Stimulated activated naive CD8-positive, alpha-beta T cell treated with anti-CD3 and anti-CD28 coated beads, Interleukin-15, Interleukin-2, amounts not matched to agents 100 ng/mL and 50 ng/mL, for 24 hours (primary cell): ENCODE measurements around the gene TEX38.

ENCODE experiments used
- H3K27ac Mint-ChIP-seq: one replicate; pipeline ENCODE4 v1.8.0; 2021; ENCODE audit warnings: mild to moderate bottlenecking, mixed read lengths
- H3K27me3 Mint-ChIP-seq: one replicate; pipeline ENCODE4 v1.8.0; 2021; ENCODE audit warnings: mixed read lengths
- H3K36me3 Mint-ChIP-seq: one replicate; pipeline ENCODE4 v1.8.0; 2021; ENCODE audit warnings: low read depth, mixed read lengths
- H3K4me1 Mint-ChIP-seq: one replicate; pipeline ENCODE4 v1.8.0; 2021; ENCODE audit warnings: low read depth, mixed read lengths
- H3K4me3 Mint-ChIP-seq: one replicate; pipeline ENCODE4 v1.8.0; 2021; ENCODE audit warnings: mild to moderate bottlenecking, mixed read lengths
- H3K9me3 Mint-ChIP-seq: one replicate; pipeline ENCODE4 v1.8.0; 2021; ENCODE audit warnings: mixed read lengths

Gene TEX38

GRCh38 chr1:46671554-46671953, at the start of gene TEX38:
TSS of gene TEX38 (plus strand) at chr1:46671854. CDS start at chr1:46671935, 81 bp downstream.
- Mint-ChIP-seq H3K4me3 (no peak within 1 kb of the TSS), H3K9me3 (no peaks in the 10 kb centered on the region), H3K27me3 (no peaks in the 10 kb centered on the region)

DNA sequence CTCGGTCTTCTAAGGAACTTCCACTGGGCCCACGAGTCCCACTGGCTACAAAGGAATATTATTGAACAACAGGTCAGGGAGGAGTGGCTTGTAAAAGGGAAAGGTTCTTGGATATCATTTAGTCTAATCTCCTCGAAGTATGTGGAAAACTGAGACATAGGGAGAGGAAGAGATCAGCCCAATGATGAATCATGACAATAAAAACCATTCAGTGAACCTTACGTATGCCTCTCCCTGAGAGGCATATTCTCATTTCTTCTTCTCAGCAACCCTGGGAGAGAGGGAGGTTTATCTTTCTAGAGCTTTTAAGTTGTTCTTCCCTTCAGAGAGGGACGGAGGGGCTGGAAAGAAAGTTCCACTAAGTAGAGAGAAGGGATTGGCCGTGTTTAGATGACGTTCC, 49.7 kb upstream of the TEX38 start:
- Mint-ChIP-seq H3K27me3 (no peaks in the 10 kb centered on the region), H3K27ac (no peak overlapping the region), H3K4me3 (no peak overlapping the region), H3K4me1 (peaks cover 15% of the 10 kb centered on the region), H3K36me3 (no peaks in the 10 kb centered on the region), H3K9me3 (no peaks in the 10 kb centered on the region)

More at GRCh38 chr1:46671554-46671953, at the start of gene TEX38:
- Mint-ChIP-seq H3K27ac (no peak within 1 kb of the TSS), H3K4me1 (peaks cover 41% of the 10 kb centered on the region), H3K36me3 (peaks cover 17% of the 10 kb centered on the region)

DNA sequence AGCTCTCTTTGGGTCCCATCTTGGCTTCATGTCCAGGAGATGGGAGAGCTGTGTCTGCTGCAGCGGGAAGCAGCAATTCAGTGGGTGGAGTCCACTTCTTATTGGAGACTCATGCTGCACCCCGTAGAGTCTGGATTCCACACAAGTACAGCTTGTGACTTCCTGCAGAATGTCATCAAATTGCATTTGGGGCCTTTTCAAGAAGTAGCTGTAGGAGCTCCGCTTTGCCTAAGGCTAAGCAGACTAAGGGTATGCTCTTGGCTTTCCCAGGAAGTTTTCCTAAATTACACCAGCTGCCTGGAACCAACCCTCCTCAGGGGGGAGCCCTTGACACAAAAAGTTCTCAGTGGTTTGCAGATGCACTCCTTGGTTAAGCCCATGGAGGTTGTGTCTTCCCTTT, 49.3 kb upstream of the TEX38 start:
- Mint-ChIP-seq H3K27me3 (no peaks in the 10 kb centered on the region), H3K4me1 (peaks cover 11% of the 10 kb centered on the region), H3K27ac (no peak overlapping the region), H3K4me3 (no peak overlapping the region), H3K36me3 (no peaks in the 10 kb centered on the region), H3K9me3 (no peaks in the 10 kb centered on the region)

DNA sequence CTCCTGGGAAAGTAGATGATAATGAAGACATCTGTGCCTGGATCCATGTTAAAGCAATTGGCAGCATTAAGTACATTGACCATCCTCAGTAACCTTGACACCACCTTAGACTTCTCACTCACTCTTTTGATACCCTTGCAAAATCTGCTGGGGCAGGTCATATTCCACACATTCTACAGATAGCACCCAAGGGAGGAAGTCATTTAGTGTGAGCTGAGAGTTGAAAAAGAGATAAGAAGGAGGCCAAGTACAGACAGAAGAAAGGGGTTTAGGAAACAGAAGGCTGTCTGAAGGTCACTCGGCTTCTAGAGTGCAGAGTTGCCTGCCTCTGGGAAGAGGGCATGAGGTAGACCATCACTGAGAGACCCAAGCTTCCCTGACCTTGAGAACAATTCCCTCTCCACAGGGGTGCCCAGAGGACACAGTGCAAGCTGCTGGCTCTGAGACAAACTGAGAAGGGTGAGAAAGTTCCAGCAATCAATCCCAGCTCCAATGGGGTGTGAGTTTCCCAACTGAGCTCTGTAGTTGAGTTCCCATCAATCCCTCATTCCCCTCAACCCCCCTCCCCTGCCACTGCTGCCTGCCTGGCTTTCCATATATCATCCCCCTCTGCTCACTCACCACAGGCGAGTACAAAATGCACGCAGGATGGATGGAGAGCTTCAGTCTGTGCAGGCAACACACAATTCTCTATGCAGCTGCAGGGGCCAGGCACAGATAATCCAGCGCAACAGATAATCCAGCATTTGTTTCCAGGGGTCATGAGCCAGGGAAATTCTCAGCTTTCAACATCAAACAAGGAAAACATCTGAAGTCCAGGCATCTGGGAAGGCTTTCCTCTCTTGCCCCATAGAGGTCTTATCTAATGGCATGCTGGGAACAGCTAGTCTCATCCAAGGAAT, 47.7 kb upstream of the TEX38 start:
- Mint-ChIP-seq H3K27me3 (no peaks in the 10 kb centered on the region), H3K4me3 (no peak overlapping the region), H3K4me1 (peaks cover 5% of the 10 kb centered on the region), H3K36me3 (no peaks in the 10 kb centered on the region), H3K27ac (no peak overlapping the region), H3K9me3 (no peaks in the 10 kb centered on the region)

DNA sequence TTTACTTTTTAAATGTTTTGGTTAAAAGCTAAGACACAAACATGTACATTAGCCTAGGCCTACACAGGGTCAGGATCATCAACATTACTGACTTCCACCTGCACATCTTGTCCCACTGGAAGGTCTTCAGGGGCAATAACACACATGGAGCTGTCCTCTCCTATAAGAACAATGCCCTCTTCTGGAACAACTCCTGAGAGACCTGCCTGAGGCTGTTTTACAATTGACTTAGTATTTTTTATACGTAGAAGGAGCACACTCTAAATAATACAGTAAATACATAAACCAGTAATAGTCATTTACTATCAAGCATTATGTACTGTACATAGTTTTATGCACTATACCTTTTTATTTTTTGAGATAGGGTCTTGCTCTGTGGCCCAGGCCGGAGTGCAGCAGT, 40.9 kb upstream of the TEX38 start:
- no peaks in the 10 kb centered on the region for H3K4me1 Mint-ChIP-seq
- H3K36me3 Mint-ChIP-seq = peaks cover 36% of the 10 kb centered on the region
- no peaks in the 10 kb centered on the region for H3K9me3 Mint-ChIP-seq
- H3K27me3 Mint-ChIP-seq = no peaks in the 10 kb centered on the region
- no peak overlapping the region for H3K27ac Mint-ChIP-seq
- no peak overlapping the region for H3K4me3 Mint-ChIP-seq

DNA sequence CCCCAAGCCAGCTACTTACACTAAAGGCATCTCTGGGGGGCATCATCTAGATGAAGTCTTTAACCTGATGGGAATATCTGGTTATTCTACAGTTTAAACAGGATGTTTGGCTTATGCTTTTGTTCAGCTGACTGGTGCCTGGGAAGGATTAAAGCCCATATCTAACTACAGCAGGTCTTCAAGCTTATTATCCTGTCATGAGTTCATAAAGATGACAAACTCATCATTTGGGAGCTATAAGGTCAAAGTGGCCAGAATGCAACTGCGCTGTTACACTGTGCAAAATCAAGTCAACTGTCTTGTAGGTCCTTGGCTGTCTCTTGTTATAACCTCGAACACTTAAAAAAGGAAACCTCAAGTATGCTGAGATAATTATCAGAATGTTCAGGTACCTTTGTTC, 36.4 kb upstream of the TEX38 start:
- no peaks in the 10 kb centered on the region for H3K4me1 Mint-ChIP-seq
- H3K36me3 Mint-ChIP-seq = peaks cover 40% of the 10 kb centered on the region
- H3K9me3 Mint-ChIP-seq = no peaks in the 10 kb centered on the region
- no peaks in the 10 kb centered on the region for H3K27me3 Mint-ChIP-seq
- H3K27ac Mint-ChIP-seq = no peak overlapping the region
- no peak overlapping the region for H3K4me3 Mint-ChIP-seq

DNA sequence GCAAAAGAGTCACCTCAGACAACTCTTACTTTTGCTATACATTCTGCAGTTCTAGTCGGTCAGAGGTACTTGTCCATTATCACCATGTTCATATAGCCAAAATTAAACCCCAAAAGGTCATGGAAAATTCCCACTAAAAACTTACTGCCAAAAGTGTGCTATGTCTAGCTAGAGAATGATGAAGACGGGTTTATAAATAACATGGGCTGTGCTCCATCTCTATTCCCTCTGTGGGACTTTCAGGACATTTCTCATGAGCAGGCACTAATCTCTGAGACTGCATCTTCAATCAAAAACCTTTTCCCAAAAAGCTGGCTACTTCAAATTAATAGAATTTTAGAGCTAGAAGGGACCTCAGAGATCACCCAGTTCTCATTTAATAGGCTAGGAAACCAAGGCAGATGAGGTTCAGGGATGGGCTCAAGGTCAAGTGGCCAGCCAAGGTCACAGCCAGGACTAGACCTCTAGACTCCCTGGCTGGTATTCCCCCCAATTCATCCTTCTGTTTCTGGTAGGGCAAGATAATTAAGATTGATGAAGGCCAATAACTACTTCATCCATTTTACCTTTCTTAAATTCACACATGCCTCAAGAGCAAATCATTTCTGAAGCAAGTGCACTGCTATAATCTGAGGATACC, 34.1 kb upstream of the TEX38 start:
- H3K4me1 Mint-ChIP-seq = no peaks in the 10 kb centered on the region
- no peaks in the 10 kb centered on the region for H3K27me3 Mint-ChIP-seq
- no peak overlapping the region for H3K4me3 Mint-ChIP-seq
- H3K9me3 Mint-ChIP-seq = no peaks in the 10 kb centered on the region
- peaks cover 50% of the 10 kb centered on the region for H3K36me3 Mint-ChIP-seq
- H3K27ac Mint-ChIP-seq = no peak overlapping the region

DNA sequence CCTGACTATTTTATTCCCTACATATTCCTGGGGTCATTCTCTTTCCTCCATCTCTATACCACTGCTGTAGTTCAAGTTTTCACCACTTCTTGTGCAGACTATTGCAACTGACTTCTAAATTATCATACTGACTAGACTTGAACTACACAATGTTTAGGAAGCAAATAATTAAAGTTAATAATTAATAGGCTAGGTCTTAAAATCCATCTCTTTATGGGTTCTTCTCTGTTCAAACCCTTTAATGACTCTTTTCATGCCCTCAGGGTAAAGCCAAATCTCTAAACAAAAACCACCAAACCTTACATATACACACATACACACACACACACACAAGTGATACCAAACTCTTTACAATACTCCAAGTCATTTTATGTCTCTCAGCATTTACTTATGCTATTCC, 32.7 kb upstream of the TEX38 start:
- Mint-ChIP-seq H3K36me3 (peaks cover 48% of the 10 kb centered on the region), H3K27ac (no peak overlapping the region), H3K9me3 (no peaks in the 10 kb centered on the region), H3K4me1 (no peaks in the 10 kb centered on the region), H3K4me3 (no peak overlapping the region), H3K27me3 (no peaks in the 10 kb centered on the region)

GRCh38 chr1:46639547-46639946, 32.1 kb upstream of the TEX38 start:
- Mint-ChIP-seq H3K9me3 (no peaks in the 10 kb centered on the region), H3K36me3 (peaks cover 44% of the 10 kb centered on the region), H3K27me3 (no peaks in the 10 kb centered on the region), H3K4me1 (no peaks in the 10 kb centered on the region), H3K27ac (no peak overlapping the region), H3K4me3 (no peak overlapping the region)

DNA sequence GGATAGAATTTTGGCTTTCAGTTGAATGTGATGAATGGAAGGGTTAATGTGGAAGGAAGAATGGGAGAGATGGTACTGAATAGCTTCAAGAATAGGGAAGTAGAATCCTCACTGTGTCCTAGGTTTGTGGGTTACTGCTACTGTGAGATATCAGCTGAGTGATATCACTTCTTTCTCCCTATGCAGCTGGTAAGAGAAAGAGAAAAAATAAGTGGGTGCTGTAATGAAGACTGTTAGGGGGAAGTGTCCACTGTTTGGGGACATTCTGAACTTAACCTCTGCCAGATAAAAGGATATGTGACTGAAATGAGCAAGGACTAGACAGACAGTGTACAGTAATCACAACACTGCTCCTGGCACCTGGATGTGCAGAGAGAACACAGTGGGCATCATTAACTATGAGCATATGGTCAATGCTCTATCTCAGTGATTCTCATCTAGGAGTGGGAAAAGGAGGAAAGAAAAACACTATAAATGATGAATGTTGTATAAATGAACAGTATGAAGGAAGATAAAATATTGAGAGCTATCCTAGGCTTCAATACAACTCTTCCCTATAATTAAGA, 29.5 kb upstream of the TEX38 start:
- Mint-ChIP-seq H3K4me1 (peaks cover 6% of the 10 kb centered on the region), H3K4me3 (no peak overlapping the region), H3K36me3 (peaks cover 39% of the 10 kb centered on the region), H3K9me3 (no peaks in the 10 kb centered on the region), H3K27me3 (no peaks in the 10 kb centered on the region), H3K27ac (no peak overlapping the region)

DNA sequence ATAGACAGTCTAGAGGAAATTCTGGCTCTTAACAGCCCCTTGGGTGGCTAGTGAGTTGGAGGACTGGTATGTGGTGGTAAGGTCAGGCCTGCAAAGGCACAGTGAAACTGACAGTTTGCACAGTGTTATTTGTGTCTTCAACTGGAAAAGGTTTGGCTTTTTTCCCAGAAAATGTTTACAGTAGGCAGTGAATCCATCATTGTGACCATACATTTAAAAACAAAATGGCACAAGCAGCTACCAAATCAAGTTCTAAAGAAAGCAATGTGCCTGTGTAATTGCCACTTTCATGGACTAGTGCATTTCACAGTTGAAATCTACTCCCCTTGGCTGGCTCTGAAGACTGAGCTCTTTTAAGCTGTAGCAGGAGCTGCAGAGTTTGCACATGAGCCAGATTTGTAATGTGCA, 28.3 kb upstream of the TEX38 start:
- H3K27me3 Mint-ChIP-seq = no peaks in the 10 kb centered on the region
- peaks cover 9% of the 10 kb centered on the region for H3K4me1 Mint-ChIP-seq
- H3K4me3 Mint-ChIP-seq = no peak overlapping the region
- peaks cover 44% of the 10 kb centered on the region for H3K36me3 Mint-ChIP-seq
- H3K9me3 Mint-ChIP-seq = no peaks in the 10 kb centered on the region
- no peak overlapping the region for H3K27ac Mint-ChIP-seq

GRCh38 chr1:46645815-46646214, 25.8 kb upstream of the TEX38 start:
- H3K4me3 Mint-ChIP-seq = no peak overlapping the region
- peaks cover 4% of the 10 kb centered on the region for H3K9me3 Mint-ChIP-seq
- no peak overlapping the region for H3K27ac Mint-ChIP-seq
- peaks cover 9% of the 10 kb centered on the region for H3K4me1 Mint-ChIP-seq
- H3K36me3 Mint-ChIP-seq = peaks cover 58% of the 10 kb centered on the region
- H3K27me3 Mint-ChIP-seq = no peaks in the 10 kb centered on the region

- peaks cover 4% of the 10 kb centered on the region for H3K9me3 Mint-ChIP-seq
- no peaks in the 10 kb centered on the region for H3K27me3 Mint-ChIP-seq
- peaks cover 9% of the 10 kb centered on the region for H3K4me1 Mint-ChIP-seq
- H3K4me3 Mint-ChIP-seq = no peak overlapping the region
- no peak overlapping the region for H3K27ac Mint-ChIP-seq
- H3K36me3 Mint-ChIP-seq = peaks cover 55% of the 10 kb centered on the region
Measured at GRCh38 chr1:46646331-46646730, 25.3 kb upstream of the TEX38 start.

GRCh38 chr1:46646844-46647243, 24.8 kb upstream of the TEX38 start:
- Mint-ChIP-seq H3K36me3 (peaks cover 52% of the 10 kb centered on the region), H3K27ac (no peak overlapping the region), H3K4me1 (peaks cover 9% of the 10 kb centered on the region), H3K4me3 (no peak overlapping the region), H3K9me3 (peaks cover 4% of the 10 kb centered on the region), H3K27me3 (no peaks in the 10 kb centered on the region)

GRCh38 chr1:46647611-46648010, 24.0 kb upstream of the TEX38 start:
- peaks cover 54% of the 10 kb centered on the region for H3K36me3 Mint-ChIP-seq
- peaks cover 10% of the 10 kb centered on the region for H3K4me1 Mint-ChIP-seq
- no peak overlapping the region for H3K27ac Mint-ChIP-seq
- no peaks in the 10 kb centered on the region for H3K27me3 Mint-ChIP-seq
- H3K9me3 Mint-ChIP-seq = peaks cover 4% of the 10 kb centered on the region
- H3K4me3 Mint-ChIP-seq = no peak overlapping the region
